Neuronal stem cell (in vitro differentiated cells): ENCODE results near the gene TRMU.

ENCODE experiments used
- DNase-seq: peaks from one replicate; pipeline ENCODE4 v3.0.0-alpha.2; 2013; ENCODE audit warnings: low spot score
- H2AFZ ChIP-seq: one replicate; pipeline ENCODE4 v1.6.1; 2013; ENCODE audit warnings: mild to moderate bottlenecking, low read length, inconsistent platforms
- H2AK5ac ChIP-seq: 2 replicates; pipeline ENCODE4 v1.6.1; 2013; ENCODE audit warnings: low read depth, mild to moderate bottlenecking, inconsistent platforms, low read length, moderate library complexity, mixed read lengths
- H2BK120ac ChIP-seq: 2 replicates; pipeline ENCODE4 v1.6.1; 2013; ENCODE audit warnings: low read depth, mild to moderate bottlenecking, inconsistent platforms, low read length, moderate library complexity, mixed read lengths
- H2BK12ac ChIP-seq: one replicate; pipeline ENCODE4 v1.6.1; 2013; ENCODE audit warnings: low read length, inconsistent platforms
- H2BK15ac ChIP-seq: 2 replicates; pipeline ENCODE4 v1.6.1; 2013; ENCODE audit warnings: mild to moderate bottlenecking, low read length, inconsistent platforms, mixed read lengths
- H2BK5ac ChIP-seq: one replicate; pipeline ENCODE4 v1.6.1; 2013; ENCODE audit warnings: inconsistent platforms, mild to moderate bottlenecking, low read length, moderate library complexity
- H3K14ac ChIP-seq: one replicate; pipeline ENCODE4 v1.6.1; 2013; ENCODE audit warnings: low read length, inconsistent platforms
- H3K18ac ChIP-seq: 2 replicates; pipeline ENCODE4 v1.6.1; 2013; ENCODE audit warnings: low read length, inconsistent platforms
- H3K23ac ChIP-seq: 2 replicates; pipeline ENCODE4 v1.6.1; 2013; ENCODE audit warnings: low read depth, mild to moderate bottlenecking, mixed read lengths, low read length, inconsistent platforms; ENCODE audit not compliant: poor library complexity
- H3K27ac ChIP-seq: replicated peaks from 3 replicates; pipeline ENCODE4 v1.5.1; 2013; ENCODE audit warnings: low read length, inconsistent platforms
- H3K27me3 ChIP-seq, 3 experiments: 2 replicates each; pipeline ENCODE4 v1.6.1; 2013; ENCODE audit warnings: low read length in 3 of 3, mild to moderate bottlenecking in 2 of 3, inconsistent platforms in 1 of 3, low read depth in 1 of 3, mixed read lengths in 1 of 3, moderate library complexity in 1 of 3; ENCODE audit not compliant: control insufficient read depth in 3 of 3, insufficient read depth in 3 of 3
- H3K36me3 ChIP-seq, 2 donors: replicated peaks in 1 of 2; 2 replicates each; pipeline ENCODE4 v1.6.1; 2013; ENCODE audit warnings: low read length in 2 of 2; ENCODE audit not compliant: control insufficient read depth in 2 of 2, insufficient read depth in 2 of 2
- H3K4ac ChIP-seq: 2 replicates; pipeline ENCODE4 v1.6.1; 2013; ENCODE audit warnings: inconsistent platforms, mild to moderate bottlenecking, low read length, moderate library complexity
- H3K4me1 ChIP-seq, 2 donors: 1 replicate in 1 of 2; 2 replicates in 1 of 2; pipeline ENCODE4 v1.6.1; 2013; ENCODE audit warnings: low read length in 2 of 2, low read depth in 1 of 2; ENCODE audit not compliant: control insufficient read depth in 2 of 2, insufficient read depth in 1 of 2
- H3K4me2 ChIP-seq: one replicate; pipeline ENCODE4 v1.6.1; 2013; ENCODE audit warnings: mild to moderate bottlenecking, low read length, inconsistent platforms; ENCODE audit not compliant: insufficient read depth, poor library complexity, severe bottlenecking
- H3K4me3 ChIP-seq, 2 donors: 2 replicates each; pipeline ENCODE4 v1.5.1; 2013; ENCODE audit warnings: low read length in 2 of 2, mild to moderate bottlenecking in 2 of 2, inconsistent platforms in 1 of 2, moderate library complexity in 1 of 2
- H3K79me1 ChIP-seq: one replicate; pipeline ENCODE4 v1.6.1; 2013; ENCODE audit warnings: low read depth, mild to moderate bottlenecking, inconsistent platforms, low read length, moderate library complexity
- H3K9ac ChIP-seq: one replicate; pipeline ENCODE4 v1.6.1; 2013; ENCODE audit warnings: mild to moderate bottlenecking, low read depth, low read length, inconsistent platforms; ENCODE audit not compliant: poor library complexity
- H3K9me3 ChIP-seq, 2 donors: replicated peaks in 1 of 2; 2 replicates each; pipeline versions ENCODE3 to v1.6.1; 2013; ENCODE audit warnings: low read length in 2 of 2, mild to moderate bottlenecking in 2 of 2, inconsistent platforms in 1 of 2, low read depth in 1 of 2, mixed read lengths in 1 of 2, moderate library complexity in 1 of 2; ENCODE audit not compliant: control insufficient read depth in 2 of 2, insufficient read depth in 1 of 2
- H4K8ac ChIP-seq: one replicate; pipeline ENCODE4 v1.6.1; 2013; ENCODE audit warnings: low read depth, mild to moderate bottlenecking, inconsistent platforms, low read length, moderate library complexity
- H4K91ac ChIP-seq: one replicate; pipeline ENCODE4 v1.6.1; 2013; ENCODE audit warnings: low read length, low read depth, mild to moderate bottlenecking, inconsistent platforms; ENCODE audit not compliant: poor library complexity
- WGBS, 2 donors: extraction: QIAGEN DNeasy Blood & Tissue Kit; methylation state at CpG; one replicate each; pipeline ENCODE4 v1.1.7; 2013; ENCODE audit warnings: missing lambda C conversion rate in 2 of 2, mixed read lengths in 1 of 2; ENCODE audit not compliant: insufficient read length in 2 of 2, insufficient replicate concordance in 1 of 2; ENCODE audit errors: extremely low coverage in 2 of 2; 5-methylcytosine and 5-hydroxymethylcytosine counted together

TRMU gene

GRCh38 chr22:46360097-46360496 is 24.6 kb downstream of the TRMU start:
- Histone ChIP-seq H3K4me3 (no peak overlapping the region), H3K27ac (no peak overlapping the region), H4K8ac (no peak overlapping the region), H2BK12ac (no peak overlapping the region), H3K36me3 (peaks cover 15 to 85% of the 10 kb centered on the region in 2 donors), H2AK5ac (no peak overlapping the region), H3K4ac (no peak overlapping the region), H2BK120ac (no peak overlapping the region), H2AFZ (no peak overlapping the region), H3K4me2 (no peak overlapping the region), H4K91ac (no peak overlapping the region), H2BK5ac (no peak overlapping the region), H3K14ac (no peak overlapping the region), H3K79me1 (peaks cover 11% of the 10 kb centered on the region), H3K9ac (no peak overlapping the region), H2BK15ac (no peak overlapping the region), H3K4me1 (no peaks in the 10 kb centered on the region), H3K18ac (no peak overlapping the region), H3K27me3 (no peaks in the 10 kb centered on the region), H3K23ac (no peak overlapping the region), H3K9me3 (peaks cover 6 to 8% of the 10 kb centered on the region in 2 donors)
- no peak for DNase-seq
- no CpG with 5 or more reads among the region's 5 CpGs for WGBS, 2 donors

- H3K36me3 ChIP-seq, result peaks cover 15 to 83% of the 10 kb centered on the region in 2 donors
- H3K4me3 ChIP-seq, result no peak overlapping the region
- no peak overlapping the region for H2BK12ac ChIP-seq
- H3K4me2 ChIP-seq, result no peak overlapping the region
- no peak overlapping the region for H3K4ac ChIP-seq
- H3K9me3 ChIP-seq, result peaks cover 6 to 8% of the 10 kb centered on the region in 2 donors
- H2BK5ac ChIP-seq, result no peak overlapping the region
- H3K4me1 ChIP-seq, result no peaks in the 10 kb centered on the region
- no peak overlapping the region for H2AK5ac ChIP-seq
- no peak overlapping the region for H3K9ac ChIP-seq
- no peak overlapping the region for H3K23ac ChIP-seq
- no peaks in the 10 kb centered on the region for H3K27me3 ChIP-seq
- peaks cover 5% of the 10 kb centered on the region for H3K79me1 ChIP-seq
- H4K8ac ChIP-seq, result no peak overlapping the region
- H3K18ac ChIP-seq, result no peak overlapping the region
- no peak overlapping the region for H4K91ac ChIP-seq
- DNase-seq, result no peak
- no peak overlapping the region for H3K14ac ChIP-seq
- H2BK120ac ChIP-seq, result no peak overlapping the region
- H3K27ac ChIP-seq, result no peak overlapping the region
- no CpG with 5 or more reads among the region's 10 CpGs for WGBS, 2 donors
- no peak overlapping the region for H2BK15ac ChIP-seq
- no peak overlapping the region for H2AFZ ChIP-seq
Measured at GRCh38 chr22:46360891-46361290, 25.4 kb downstream of the TRMU start.

GRCh38 chr22:46361826-46362202 is 26.3 kb downstream of the TRMU start:
- Histone ChIP-seq H3K23ac (no peak overlapping the region), H3K18ac (no peak overlapping the region), H2BK12ac (no peak overlapping the region), H2BK15ac (no peak overlapping the region), H3K4ac (no peak overlapping the region), H3K27ac (no peak overlapping the region), H3K79me1 (peaks cover 1% of the 10 kb centered on the region), H4K91ac (no peak overlapping the region), H4K8ac (no peak overlapping the region), H3K27me3 (no peaks in the 10 kb centered on the region), H3K4me2 (no peak overlapping the region), H3K4me1 (no peaks in the 10 kb centered on the region), H2AK5ac (no peak overlapping the region), H3K9ac (no peak overlapping the region), H2BK5ac (no peak overlapping the region), H2AFZ (no peak overlapping the region), H3K4me3 (no peak overlapping the region), H3K36me3 (peaks cover 14 to 79% of the 10 kb centered on the region in 2 donors), H2BK120ac (no peak overlapping the region), H3K9me3 (peaks cover 6 to 8% of the 10 kb centered on the region in 2 donors), H3K14ac (no peak overlapping the region)
- no peak for DNase-seq
- WGBS, 2 donors, result no CpG with 5 or more reads among the region's 11 CpGs

- no peak overlapping the region for H4K91ac ChIP-seq
- peaks cover 3% of the 10 kb centered on the region for H3K79me1 ChIP-seq
- no peak overlapping the region for H3K27ac ChIP-seq
- whole genome bisulfite sequencing, 2 donors, result no CpG with 5 or more reads among the region's 25 CpGs
- no peak overlapping the region for H3K4ac ChIP-seq
- H2AFZ ChIP-seq, result no peak overlapping the region
- no peak overlapping the region for H2BK12ac ChIP-seq
- peaks cover 6 to 8% of the 10 kb centered on the region in 2 donors for H3K9me3 ChIP-seq
- H3K27me3 ChIP-seq, result peaks cover 0 to under 1% (median 0%) of the 10 kb centered on the region in 3 experiments
- DNase-seq, result no peak
- H4K8ac ChIP-seq, result no peak overlapping the region
- no peak overlapping the region for H2BK15ac ChIP-seq
- no peak overlapping the region for H3K9ac ChIP-seq
- H3K4me3 ChIP-seq, result no peak overlapping the region
- no peak overlapping the region for H3K14ac ChIP-seq
- H3K18ac ChIP-seq, result peak overlapping the region; percentile 22
- H2AK5ac ChIP-seq, result no peak overlapping the region
- no peak overlapping the region for H3K23ac ChIP-seq
- no peak overlapping the region for H2BK5ac ChIP-seq
- H2BK120ac ChIP-seq, result no peak overlapping the region
- no peak overlapping the region for H3K4me2 ChIP-seq
- no peaks in the 10 kb centered on the region for H3K4me1 ChIP-seq
- H3K36me3 ChIP-seq, result peaks cover 12 to 74% of the 10 kb centered on the region in 2 donors
Measured at GRCh38 chr22:46362203-46362933, 26.9 kb downstream of the TRMU start.
